ENCODE data around the gene ZNF608.

Gene ZNF608

GRCh38 chr5:124719113-124719967 is 27.1 kb downstream of the ZNF608 start:
- in situ Hi-C loops (cut with MboI; ENCODE audit: low sequenced_read_pairs), result no loop called here

GRCh38 chr5:124718380-124718789 is 28.1 kb downstream of the ZNF608 start:
- in situ Hi-C loops (cut with MboI; ENCODE audit: low sequenced_read_pairs), result no loop called here

- in situ Hi-C loops (cut with MboI; ENCODE audit: low sequenced_read_pairs), result no loop called here
Measured at GRCh38 chr5:124716169-124716568, 30.3 kb downstream of the ZNF608 start.

GRCh38 chr5:124714910-124715309 is 31.5 kb downstream of the ZNF608 start:
- in situ Hi-C loops (cut with MboI; ENCODE audit: low sequenced_read_pairs), result no loop called here

- in situ Hi-C loops (cut with MboI; ENCODE audit: low sequenced_read_pairs), result no loop called here
Measured at GRCh38 chr5:124713595-124713994, 32.8 kb downstream of the ZNF608 start.

- in situ Hi-C loops (cut with MboI; ENCODE audit: low sequenced_read_pairs), result no loop called here
Measured at GRCh38 chr5:124712731-124713305, 33.6 kb downstream of the ZNF608 start.

- in situ Hi-C loops (cut with MboI; ENCODE audit: low sequenced_read_pairs), result no loop called here
Measured at GRCh38 chr5:124708086-124708485, 38.4 kb downstream of the ZNF608 start.

DNA sequence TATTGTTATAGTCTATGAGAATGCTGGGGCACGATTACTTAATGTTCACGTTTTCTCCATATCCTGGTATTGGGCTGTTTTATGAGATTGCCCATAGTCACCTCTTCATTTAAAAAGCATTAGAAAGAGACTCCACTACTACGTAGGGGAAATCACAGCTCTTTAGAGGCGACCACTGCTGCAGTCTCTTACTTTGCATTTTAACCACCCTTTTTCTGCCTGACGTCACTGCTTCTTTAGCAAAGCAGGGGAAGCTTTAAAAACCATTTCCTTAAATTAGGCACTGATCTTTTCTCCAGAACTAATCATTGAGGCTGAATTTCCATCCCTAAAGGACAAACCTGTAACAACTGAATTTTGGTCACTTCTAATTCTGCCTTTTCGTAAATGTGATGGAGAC is 38.9 kb downstream of the ZNF608 start:
- in situ Hi-C loops (cut with MboI; ENCODE audit: low sequenced_read_pairs), result no loop called here

DNA sequence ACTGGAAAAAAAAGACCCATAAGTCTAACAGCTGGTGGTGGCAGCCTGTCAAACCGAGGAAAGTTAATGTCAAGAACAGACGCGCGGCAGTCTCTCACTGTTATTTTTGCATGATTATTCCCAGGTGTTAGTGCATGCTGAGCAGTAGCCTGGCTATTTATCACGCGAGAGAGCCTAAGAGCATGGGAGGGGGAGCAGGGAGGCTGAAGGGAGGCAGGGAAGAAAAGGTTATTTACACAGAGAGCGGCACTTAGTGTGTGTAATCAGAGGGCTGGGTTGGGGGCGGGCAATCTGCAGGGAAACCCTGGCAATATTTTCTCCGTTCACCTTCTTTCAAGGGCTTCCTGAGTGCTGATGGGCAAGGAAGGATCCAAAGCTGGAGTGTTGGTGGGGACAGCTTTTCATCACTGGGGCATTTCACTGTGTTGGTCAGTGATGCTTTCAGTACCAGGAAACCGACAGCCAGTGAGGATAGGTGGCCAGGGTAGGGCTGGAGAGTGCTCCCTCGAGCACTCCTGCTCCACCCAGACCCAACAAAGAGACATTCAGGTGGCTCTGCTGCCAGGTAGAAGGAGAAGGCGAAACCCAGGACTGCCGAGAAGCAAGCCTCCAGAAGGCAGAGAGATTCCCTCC is 39.6 kb downstream of the ZNF608 start:
- in situ Hi-C loops (cut with MboI; ENCODE audit: low sequenced_read_pairs), result no loop called here

- in situ Hi-C loops (cut with MboI; ENCODE audit: low sequenced_read_pairs), result no loop called here
Measured at GRCh38 chr5:124706051-124706450, 40.4 kb downstream of the ZNF608 start.

DNA sequence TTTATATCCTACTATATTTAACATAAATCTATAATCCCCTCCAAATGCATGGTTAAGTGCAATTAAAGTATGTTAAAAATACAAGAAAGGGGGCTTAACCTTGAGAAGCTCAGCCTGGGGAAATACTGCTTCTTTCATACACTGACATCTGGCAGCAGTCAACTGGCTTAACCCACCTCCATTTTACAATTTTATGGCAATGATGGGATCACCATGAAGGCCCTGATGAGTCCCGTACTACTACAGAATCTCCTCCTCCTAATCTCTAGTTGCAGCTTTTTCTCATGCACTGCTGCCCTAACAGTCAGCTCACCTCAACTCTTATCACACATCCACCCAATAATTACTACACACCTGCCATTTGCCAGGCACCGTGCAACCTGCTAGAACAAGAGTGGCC is 40.9 kb downstream of the ZNF608 start:
- in situ Hi-C loops (cut with MboI; ENCODE audit: low sequenced_read_pairs), result no loop called here

DNA sequence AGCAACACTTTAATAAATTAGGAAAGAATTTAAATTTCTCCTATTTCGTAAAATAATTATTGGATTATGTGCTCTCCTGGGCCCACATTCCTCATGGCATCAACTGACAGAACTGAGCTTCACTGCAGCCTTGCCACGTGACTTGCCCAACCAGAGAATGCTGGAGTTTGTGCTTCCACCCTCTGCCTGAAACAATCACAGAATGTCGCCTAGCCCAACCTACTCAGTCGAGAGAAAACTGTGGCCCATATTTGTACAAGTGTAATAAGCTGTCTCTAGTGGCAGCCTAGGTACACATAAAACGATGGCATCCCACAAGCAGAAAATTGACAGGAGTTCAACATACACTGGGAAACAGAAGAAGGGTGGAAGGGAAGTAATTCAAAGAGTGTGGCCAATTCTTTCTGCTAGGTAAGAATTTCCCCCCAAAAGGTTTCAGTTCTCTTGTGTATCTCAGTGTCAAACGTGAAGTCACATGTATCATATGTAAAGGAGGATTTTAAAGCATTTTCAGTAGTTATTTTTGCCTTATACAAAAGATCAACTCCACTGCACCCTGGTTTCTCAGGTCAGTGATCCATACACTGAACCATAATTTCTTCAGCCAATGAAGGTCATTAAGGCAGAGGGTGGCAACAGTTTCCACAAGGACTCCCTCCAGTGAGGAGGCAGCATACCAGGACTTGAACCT is 41.7 kb downstream of the ZNF608 start:
- in situ Hi-C loops (cut with MboI; ENCODE audit: low sequenced_read_pairs), result no loop called here

DNA sequence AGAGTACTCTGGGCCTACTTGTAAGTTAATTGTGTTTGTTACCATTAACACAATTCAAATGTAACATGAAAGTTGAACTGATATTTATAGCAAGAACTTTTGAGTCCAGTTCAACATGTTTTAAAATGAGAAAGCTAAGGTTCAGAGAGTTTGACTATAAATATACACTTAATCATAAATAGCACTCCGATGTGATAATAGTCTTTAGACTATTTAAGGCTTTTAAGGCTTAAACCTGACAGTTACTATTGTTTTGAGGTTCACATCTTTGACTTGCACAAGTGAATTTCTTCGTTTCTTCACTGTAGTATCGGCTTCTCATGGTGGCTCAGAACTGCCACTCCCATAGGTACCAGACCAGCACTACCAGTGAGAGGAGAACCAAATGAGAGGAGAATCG is 42.4 kb downstream of the ZNF608 start:
- in situ Hi-C loops (cut with MboI; ENCODE audit: low sequenced_read_pairs), result no loop called here

GRCh38 chr5:124702525-124702924 is 43.9 kb downstream of the ZNF608 start:
- in situ Hi-C loops (cut with MboI; ENCODE audit: low sequenced_read_pairs), result no loop called here

DNA sequence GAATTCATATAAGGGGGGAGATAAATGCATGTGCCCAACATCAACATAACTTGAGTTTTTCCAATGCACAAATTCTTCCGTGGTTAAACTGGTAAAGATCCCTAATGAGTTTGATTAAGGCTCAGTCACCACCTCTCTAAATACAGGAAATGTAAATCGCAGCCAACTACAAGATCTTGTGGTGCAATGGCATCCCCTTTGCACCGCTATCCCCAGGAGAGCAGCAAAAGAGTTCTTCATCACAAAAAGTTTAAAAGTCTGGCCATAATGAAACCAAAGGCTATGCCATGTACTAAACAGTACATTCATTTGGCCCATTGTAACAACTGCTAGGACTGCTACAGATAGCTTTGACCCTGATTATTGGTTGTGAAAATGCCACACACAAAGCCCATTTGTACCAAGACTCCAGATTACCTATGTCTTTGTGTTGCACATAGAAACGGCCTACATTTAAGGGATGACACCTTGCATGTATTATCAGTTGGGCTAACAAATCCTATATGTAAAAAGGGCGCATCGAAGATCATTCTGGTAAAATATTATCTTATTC is 44.5 kb downstream of the ZNF608 start:
- in situ Hi-C loops (cut with MboI; ENCODE audit: low sequenced_read_pairs), result no loop called here

DNA sequence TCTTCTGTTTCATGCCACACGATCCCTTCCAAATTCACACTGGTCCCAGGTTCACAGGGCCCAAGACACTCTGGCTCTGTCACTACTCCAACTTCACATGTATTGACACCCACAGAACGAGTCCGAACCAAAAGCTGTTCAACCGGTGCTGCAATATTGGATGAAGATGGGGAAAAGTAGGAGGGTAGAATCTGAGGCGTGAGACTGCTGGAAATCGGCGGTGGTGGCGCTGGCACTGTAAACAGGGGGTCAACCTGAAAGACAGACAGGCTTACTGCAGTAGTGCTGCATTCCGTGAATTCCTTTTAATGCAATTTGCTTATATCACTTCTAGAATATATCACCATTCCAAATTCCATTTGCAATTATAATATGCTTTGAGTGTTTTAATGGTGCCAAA is 45.4 kb downstream of the ZNF608 start:
- in situ Hi-C loops (cut with MboI; ENCODE audit: low sequenced_read_pairs), result no loop called here

- in situ Hi-C loops (cut with MboI; ENCODE audit: low sequenced_read_pairs), result no loop called here
Measured at GRCh38 chr5:124700333-124700732, 46.1 kb downstream of the ZNF608 start.

DNA sequence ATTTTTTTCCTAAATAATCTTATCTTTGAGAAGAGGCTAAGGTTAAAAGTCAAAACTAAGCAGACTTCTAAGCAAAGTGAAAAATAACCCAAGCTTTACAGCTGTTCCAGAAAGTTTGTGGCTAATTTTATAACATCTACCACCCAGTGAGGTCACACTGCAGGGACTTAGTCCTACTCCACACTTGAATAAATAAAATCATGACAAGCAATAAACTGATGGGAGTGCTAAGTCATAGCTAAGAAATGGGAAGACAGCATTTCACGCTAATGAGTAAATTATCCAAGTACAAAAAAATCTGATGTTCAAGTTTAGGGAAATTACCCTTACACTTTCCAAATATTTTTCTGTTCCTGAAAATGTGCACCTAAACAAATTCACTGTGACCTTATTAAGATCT is 47.7 kb downstream of the ZNF608 start:
- in situ Hi-C loops (cut with MboI; ENCODE audit: low sequenced_read_pairs), result no loop called here

GRCh38 chr5:124697933-124698591 is 48.4 kb downstream of the ZNF608 start:
- in situ Hi-C loops (cut with MboI; ENCODE audit: low sequenced_read_pairs), result no loop called here

DNA sequence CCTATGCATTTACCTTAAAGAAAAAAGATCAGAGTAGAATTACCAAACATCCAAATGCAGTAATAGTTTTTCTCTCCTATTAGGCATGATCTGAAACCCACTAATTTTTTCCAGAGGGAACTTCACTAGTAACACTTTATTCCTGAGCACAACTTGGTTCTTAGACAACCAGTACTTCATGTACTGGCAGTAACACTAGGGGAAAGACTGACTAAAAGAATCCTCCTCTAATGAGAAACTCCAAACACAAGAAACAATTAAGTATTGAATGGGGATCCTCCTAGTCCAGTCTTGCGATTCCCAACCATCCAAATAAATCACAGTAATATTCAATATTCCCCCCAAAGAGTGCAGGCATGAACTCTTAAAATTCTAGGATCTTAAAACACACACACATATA is 48.9 kb downstream of the ZNF608 start:
- in situ Hi-C loops (cut with MboI; ENCODE audit: low sequenced_read_pairs), result no loop called here

- in situ Hi-C loops (cut with MboI; ENCODE audit: low sequenced_read_pairs), result no loop called here
Measured at GRCh38 chr5:124696898-124697297, 49.5 kb downstream of the ZNF608 start.
